GM18870 (cell line): Measurements from ENCODE around the gene PLEKHG3.

ENCODE experiments used
- ATAC-seq: cut with Tn5 transposase; IDR thresholded peaks from one replicate; pipeline ENCODE4 v1.9.1; 2021; ENCODE audit warnings: moderate library complexity; ENCODE audit not compliant: unreplicated experiment

Gene PLEKHG3

GRCh38 chr14:64762044-64763034, 58.1 kb downstream of the PLEKHG3 start:
- no peak for ATAC-seq

DNA sequence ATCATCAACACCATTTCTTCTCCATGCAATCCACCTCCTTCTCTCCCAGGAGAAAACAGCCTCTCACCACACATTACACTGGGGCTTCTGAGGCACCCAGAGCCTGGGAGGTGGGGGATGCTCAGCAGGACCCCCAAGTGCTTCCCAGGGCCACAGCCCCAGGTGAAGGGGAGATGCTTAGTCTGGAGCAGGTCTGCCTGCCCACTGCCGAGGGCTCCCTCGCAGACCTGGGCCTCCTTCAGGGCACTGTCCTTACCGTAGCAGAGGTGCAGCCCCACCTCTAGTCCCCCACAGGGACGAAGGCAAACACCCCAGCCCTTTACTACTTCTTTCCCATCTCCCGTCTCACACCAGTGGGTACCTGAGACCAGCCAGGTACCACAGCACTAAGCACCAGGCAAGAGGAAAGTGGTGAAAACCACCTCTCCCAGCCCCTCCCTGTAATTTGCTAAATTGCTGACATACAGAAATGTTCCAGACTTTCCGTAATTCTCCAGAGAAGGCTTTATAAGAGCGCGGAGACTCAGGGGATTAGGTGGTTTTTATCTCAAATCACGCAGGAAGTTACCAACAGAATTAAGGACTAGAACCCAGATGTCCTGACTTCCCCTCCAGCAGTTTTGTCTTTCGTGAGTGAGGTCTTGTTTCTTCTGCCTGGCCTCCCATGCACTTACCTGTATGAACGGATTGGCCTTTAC, 59.0 kb downstream of the PLEKHG3 start:
- no peak for ATAC-seq

- ATAC-seq, result no peak
Measured at GRCh38 chr14:64763801-64764621, 59.8 kb downstream of the PLEKHG3 start.

- no peak for ATAC-seq
Measured at GRCh38 chr14:64764641-64765520, 60.7 kb downstream of the PLEKHG3 start.

DNA sequence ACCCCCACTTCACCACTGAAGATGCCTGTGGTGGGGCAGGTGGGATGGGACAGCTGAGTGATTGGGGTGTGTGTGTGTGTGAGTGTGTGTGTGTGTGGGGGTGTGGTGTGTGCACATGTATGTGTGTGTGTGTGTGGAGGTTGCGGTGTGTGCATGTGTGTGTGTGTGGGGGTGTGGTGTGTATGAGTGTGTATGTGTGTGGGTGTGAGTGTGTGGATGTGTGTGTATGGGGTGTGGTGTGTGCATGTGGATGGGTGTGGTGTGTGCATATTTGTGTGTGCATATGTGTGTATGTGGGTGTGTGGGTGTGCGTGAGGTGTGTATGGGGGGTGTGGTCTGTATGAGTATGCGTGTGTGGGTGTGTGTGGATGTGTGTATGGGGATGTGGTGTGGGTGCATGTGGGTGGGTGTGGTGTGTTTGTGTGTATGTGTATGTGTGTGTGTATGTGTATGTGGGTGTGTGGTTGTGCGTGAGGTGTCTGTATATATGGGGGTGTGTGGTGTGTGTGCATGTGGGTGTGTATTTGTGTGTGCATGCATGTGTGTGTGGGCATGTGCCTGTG, 61.6 kb downstream of the PLEKHG3 start:
- no peak for ATAC-seq

DNA sequence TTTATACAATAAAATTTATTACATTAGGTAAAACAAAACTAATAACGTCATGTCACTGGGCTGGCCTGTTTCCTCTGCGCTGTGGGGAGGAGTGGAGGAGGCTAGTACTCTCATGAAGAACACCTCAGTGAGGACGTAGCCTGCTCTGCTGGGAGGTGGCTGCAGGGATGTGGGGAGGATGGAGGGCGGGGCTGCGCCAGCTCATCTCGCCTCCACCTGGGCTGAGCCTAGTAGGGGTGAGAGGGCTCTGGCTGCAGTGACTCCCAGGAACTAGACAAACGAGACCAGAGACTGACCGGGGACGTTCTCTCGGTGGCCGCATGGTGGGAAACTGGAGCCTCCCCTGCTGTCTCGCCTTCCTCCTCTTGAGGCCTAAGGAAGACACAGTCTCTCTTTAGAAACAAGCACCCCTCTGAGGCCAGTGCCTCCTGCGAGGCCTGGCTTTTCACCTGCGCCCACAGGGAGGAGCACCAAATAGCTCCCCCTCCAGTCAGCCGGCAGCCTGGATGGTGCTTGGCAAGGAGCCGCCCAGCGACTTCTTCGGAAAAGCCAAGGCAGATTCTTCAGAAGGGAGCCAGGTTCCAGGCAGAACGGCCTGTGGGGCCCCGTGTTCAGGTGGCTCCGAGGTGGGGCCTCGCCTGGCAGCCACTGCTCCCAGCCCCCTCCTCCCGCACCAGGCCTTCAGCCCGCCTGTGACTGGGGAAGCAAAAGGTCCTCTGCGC, 62.4 kb downstream of the PLEKHG3 start:
- ATAC-seq, result no peak

DNA sequence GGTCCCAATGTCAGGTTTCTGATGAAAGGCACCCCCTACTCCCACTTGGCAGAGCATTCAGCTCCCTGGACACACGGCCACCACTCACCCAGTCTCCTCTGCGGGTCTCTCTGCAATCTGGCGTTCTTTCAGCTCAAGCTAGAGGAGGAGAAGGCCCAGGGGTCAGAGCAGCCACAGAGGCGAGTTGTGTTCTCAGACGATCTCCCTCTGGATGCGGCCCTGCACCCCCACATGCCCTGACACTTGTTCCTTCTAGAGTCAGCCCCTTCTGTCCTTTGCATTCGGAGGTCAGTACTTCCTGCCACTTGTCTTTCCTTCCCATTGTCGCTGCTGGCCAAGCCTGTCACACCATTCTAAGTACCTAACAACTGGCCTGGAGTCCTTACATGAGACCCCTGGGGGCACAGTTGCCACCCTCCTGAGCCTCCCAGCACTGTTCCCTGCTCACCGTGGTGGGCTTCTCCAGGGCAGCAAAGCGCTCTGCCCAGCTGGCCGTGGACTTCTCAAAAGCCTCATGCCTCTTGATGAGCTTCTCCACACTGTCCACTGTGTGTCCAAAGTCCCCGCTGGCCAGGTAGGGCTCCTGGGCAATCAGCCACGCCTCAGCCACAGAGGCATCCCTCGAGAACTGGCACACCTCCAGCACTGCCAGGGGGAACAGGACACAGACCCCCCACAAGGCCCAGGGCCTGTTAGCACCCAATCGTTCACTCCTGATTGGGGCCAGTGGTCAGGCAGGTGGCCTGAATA, 63.2 kb downstream of the PLEKHG3 start:
- no peak for ATAC-seq

DNA sequence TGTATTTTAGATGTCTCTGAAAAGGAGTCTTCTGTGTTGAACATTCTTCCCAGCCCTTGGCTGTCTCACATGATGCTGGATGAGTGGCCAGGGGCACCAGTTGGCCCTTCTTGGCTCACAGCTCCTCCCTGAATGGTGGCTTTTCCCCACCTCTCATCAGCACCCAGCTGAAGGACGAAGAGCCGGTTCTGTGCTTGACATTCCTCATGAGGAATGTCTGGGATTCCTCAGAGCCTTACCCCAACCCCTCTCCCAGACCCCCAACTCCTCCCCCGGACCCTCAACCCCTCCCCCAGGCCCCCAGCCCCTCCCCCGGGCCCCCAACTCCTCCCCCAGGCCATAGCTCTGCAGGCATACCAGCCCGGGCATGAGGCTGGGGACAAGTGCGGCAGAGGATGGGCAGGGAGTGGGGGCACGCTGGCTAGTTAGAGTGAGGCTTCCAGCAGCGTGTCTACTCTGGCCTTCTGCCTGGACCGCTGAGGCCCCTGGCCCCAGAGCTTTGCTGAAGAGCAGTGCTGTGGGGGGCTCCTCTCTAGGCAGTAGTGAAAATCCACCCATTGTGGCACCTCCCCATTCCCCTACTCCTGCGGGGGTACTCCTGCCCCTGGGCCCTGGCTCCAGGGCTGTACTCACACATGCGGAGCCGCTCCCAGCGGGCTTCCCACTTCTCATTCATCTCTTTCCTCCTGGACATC, 64.3 kb downstream of the PLEKHG3 start:
- no peak for ATAC-seq

DNA sequence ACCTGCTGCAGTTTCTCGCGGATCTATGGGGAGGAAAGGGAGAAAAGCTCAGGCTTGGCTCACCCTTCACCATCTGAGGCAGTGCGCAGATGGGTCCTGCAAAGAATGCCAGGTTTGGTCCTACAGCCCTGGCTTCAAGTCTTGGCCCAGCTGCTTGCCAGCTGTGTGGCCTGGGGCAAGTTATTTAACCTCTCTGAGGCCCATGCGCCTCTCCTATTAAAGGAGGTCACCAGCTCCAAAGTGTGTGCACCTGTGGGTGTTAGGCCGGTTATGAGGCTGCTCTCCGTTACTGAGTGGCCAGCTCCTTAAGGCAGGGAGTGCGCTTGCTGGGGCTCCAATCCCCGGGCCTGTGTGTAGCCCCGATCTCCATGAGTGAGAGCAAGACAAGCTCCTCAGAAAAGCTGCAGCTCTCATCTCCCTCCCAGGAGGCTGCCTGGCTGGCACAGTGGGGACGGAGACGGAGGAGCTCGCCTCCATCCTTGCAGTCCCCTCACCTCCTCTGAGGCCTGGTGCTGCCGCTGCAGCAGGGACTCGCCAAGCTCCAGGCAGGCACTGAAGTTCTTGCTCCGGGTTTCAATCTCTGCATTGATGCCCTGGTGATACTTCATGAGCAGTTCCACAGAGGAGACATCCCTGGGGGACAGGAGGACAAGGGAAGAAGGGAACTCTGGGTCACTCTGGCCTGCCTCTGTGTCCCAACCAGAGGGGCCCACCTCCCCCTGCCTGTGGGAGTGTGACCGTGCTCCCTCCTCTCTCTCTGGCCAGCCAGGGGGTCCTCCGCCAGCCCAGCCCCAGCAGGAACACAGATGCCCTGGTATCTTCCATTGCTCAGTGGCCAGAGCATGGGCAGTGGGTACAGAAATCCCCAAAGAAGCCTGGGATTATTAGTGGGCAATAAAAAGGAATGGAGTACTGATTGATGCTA, 65.1 kb downstream of the PLEKHG3 start:
- ATAC-seq, result no peak

- no peak for ATAC-seq
Measured at GRCh38 chr14:64770751-64771150, 66.5 kb downstream of the PLEKHG3 start.

DNA sequence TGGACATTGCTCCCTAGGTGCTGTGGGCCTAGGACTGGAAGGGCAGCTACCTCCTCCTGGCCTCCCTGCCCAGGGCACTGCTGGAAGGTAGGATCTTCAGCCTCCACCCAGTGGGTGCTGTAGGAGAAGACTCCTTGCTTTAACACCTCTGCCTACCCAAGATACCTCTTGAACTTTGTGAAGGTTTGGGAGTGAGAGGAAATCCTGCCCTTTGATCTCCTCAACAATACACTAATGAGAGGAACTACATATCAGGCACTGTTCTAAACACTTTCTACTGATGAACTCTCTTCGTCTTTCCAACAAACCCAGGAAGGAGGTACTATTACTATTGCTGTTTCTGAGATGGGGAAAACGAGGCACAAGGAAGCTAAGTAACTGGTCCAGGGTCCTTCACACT, 66.9 kb downstream of the PLEKHG3 start:
- no peak for ATAC-seq

- no peak for ATAC-seq
Measured at GRCh38 chr14:64772397-64772950, 68.2 kb downstream of the PLEKHG3 start.

DNA sequence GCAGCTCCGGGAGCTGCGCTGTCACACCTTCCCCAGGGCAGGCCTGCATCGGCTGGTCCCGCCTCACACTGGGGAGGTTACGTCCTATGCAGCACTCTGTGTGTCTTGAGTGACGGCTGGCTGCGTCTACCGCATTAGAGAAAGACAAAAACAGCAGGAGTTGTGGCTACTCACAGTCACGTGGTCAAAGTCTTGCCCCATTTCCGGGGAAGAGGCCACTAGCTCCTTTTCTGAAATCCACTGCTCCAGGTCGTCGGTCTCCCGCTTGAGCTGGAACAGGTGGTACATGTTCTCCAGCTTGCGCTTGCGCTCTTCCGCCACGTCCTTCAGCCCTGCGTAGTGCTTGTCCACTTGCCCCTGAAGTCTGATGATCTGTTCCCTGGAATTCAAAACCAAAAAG, 68.8 kb downstream of the PLEKHG3 start:
- ATAC-seq, result no peak

- ATAC-seq, result no peak
Measured at GRCh38 chr14:64773577-64773976, 69.4 kb downstream of the PLEKHG3 start.

GRCh38 chr14:64774272-64774671, 70.0 kb downstream of the PLEKHG3 start:
- ATAC-seq, result no peak

DNA sequence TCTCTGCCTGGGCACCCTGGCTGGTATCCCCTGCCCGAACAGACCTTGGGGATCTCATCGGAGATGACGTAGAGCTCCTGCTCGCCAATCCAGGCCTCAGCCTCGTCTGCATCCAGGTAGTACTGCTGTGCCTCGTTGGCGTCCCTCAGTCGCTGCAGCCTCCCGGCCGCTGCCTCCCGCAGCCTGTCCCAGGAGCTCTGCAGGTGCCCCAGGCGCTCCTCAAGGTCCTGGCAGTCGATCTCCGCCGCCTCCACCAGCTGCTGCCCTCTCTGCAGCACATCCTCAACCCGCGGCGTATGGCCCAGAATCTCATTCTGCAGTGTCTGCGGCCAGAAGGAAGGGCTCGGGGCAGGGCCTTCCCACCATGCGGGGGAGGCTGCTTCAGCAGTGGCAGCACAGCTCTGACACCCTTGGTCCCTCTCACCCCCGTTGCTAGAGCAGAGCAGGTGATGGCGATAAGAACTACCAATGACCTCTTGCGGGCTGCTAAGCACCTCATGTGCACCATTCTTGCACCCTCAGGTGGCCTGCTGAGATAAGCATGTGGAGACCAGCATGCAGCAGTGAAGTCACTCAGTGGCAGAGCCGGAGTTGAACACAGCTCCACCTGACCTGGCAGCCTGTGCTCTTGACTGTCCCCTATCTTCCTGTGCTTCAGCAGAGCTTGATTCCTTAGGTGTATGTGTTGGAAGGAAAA, 71.0 kb downstream of the PLEKHG3 start:
- ATAC-seq, result no peak
